HL-60 (cell line): ENCODE measurements around the gene CFAP74.
"Not testable (repeated sequence)": the region's sequence is repeated elsewhere in the genome, so short reads cannot be mapped to it uniquely, and the experiment has no call there.

Source experiments
- DNase-seq, 2 experiments: peaks; one replicate each; pipeline ENCODE4 v3.0.0-alpha.2; 2010 to 2020; ENCODE audit warnings: low read depth in 1 of 2, low spot score in 1 of 2
- H3K27ac ChIP-seq: fragments of 250-450 bp; sonication (Bioruptor Pico); replicated peaks from 2 replicates; pipeline ENCODE4 v1.5.1; 2020; ENCODE audit warnings: mild to moderate bottlenecking, moderate library complexity
- H3K27me3 ChIP-seq: fragments of 250-450 bp; sonication (Bioruptor Pico); 2 replicates; pipeline ENCODE4 v1.5.1; 2021; ENCODE audit warnings: mild to moderate bottlenecking, moderate library complexity; ENCODE audit not compliant: insufficient read depth, poor library complexity, severe bottlenecking
- H3K4me3 ChIP-seq: replicated peaks from 2 replicates; pipeline ENCODE4 v1.5.1; 2011; ENCODE audit warnings: mild to moderate bottlenecking, control low read depth, low read length; ENCODE audit not compliant: insufficient read depth
- GABPA ChIP-seq: IDR thresholded peaks from 2 replicates; pipeline ENCODE4 v1.6.1; 2012; ENCODE audit warnings: low read depth
- POLR2AphosphoS5 ChIP-seq: IDR thresholded peaks from 2 replicates; pipeline ENCODE4 v1.6.1; 2012; ENCODE audit warnings: low read depth
- SPI1 ChIP-seq: IDR thresholded peaks from 2 replicates; pipeline ENCODE4 v1.6.1; 2012; ENCODE audit warnings: low read depth, mild to moderate bottlenecking, borderline replicate concordance
- TF ChIP-seq, protein P1 (sequence below): IDR thresholded peaks from one replicate; pipeline ENCODE4 v1.5.1; 2011; ENCODE audit warnings: low read length, control low read depth, inconsistent platforms; ENCODE audit not compliant: insufficient read depth
- TF ChIP-seq, protein P2 (sequence below): IDR thresholded peaks from 2 replicates; pipeline ENCODE4 v1.6.1; 2012; ENCODE audit warnings: low read depth; ENCODE audit not compliant: insufficient replicate concordance

CFAP74 gene

DNA sequence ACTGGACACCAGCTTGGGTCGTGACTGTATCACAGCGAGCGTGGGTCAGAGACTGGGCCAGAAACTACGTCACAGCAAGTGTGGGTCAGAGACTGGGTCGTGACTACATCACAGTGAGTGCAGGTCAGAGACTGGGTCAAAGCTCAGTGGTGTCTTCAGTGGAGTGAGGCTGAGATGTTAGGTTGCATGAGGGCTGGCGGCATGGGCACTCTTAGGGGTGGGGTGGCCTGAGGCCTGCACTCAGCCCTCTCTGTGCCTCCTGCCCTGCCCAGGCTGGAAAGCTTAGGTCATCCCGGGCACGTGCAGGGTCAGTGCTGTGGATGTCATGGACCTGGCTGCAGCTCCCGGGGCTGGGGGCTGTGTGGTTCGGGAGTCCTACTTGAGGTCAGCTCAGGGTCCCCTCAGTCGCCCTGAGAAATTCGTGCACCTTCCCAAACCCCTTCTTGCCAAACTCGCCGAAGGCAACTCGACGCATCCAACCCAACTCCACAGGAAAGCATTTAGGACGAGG is 19.0 kb downstream of the CFAP74 start:
- Histone ChIP-seq H3K27ac (no peak overlapping the region), H3K4me3 (no peak overlapping the region), H3K27me3 (no peaks in the 10 kb centered on the region)
- TF ChIP-seq, protein P1, sequence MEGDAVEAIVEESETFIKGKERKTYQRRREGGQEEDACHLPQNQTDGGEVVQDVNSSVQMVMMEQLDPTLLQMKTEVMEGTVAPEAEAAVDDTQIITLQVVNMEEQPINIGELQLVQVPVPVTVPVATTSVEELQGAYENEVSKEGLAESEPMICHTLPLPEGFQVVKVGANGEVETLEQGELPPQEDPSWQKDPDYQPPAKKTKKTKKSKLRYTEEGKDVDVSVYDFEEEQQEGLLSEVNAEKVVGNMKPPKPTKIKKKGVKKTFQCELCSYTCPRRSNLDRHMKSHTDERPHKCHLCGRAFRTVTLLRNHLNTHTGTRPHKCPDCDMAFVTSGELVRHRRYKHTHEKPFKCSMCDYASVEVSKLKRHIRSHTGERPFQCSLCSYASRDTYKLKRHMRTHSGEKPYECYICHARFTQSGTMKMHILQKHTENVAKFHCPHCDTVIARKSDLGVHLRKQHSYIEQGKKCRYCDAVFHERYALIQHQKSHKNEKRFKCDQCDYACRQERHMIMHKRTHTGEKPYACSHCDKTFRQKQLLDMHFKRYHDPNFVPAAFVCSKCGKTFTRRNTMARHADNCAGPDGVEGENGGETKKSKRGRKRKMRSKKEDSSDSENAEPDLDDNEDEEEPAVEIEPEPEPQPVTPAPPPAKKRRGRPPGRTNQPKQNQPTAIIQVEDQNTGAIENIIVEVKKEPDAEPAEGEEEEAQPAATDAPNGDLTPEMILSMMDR: no peak
- TF ChIP-seq SPI1 (no peak), POLR2AphosphoS5 (no peak), GABPA (no peak)
- TF ChIP-seq, protein P2, sequence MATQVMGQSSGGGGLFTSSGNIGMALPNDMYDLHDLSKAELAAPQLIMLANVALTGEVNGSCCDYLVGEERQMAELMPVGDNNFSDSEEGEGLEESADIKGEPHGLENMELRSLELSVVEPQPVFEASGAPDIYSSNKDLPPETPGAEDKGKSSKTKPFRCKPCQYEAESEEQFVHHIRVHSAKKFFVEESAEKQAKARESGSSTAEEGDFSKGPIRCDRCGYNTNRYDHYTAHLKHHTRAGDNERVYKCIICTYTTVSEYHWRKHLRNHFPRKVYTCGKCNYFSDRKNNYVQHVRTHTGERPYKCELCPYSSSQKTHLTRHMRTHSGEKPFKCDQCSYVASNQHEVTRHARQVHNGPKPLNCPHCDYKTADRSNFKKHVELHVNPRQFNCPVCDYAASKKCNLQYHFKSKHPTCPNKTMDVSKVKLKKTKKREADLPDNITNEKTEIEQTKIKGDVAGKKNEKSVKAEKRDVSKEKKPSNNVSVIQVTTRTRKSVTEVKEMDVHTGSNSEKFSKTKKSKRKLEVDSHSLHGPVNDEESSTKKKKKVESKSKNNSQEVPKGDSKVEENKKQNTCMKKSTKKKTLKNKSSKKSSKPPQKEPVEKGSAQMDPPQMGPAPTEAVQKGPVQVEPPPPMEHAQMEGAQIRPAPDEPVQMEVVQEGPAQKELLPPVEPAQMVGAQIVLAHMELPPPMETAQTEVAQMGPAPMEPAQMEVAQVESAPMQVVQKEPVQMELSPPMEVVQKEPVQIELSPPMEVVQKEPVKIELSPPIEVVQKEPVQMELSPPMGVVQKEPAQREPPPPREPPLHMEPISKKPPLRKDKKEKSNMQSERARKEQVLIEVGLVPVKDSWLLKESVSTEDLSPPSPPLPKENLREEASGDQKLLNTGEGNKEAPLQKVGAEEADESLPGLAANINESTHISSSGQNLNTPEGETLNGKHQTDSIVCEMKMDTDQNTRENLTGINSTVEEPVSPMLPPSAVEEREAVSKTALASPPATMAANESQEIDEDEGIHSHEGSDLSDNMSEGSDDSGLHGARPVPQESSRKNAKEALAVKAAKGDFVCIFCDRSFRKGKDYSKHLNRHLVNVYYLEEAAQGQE: no peak
- no peak for DNase-seq

DNA sequence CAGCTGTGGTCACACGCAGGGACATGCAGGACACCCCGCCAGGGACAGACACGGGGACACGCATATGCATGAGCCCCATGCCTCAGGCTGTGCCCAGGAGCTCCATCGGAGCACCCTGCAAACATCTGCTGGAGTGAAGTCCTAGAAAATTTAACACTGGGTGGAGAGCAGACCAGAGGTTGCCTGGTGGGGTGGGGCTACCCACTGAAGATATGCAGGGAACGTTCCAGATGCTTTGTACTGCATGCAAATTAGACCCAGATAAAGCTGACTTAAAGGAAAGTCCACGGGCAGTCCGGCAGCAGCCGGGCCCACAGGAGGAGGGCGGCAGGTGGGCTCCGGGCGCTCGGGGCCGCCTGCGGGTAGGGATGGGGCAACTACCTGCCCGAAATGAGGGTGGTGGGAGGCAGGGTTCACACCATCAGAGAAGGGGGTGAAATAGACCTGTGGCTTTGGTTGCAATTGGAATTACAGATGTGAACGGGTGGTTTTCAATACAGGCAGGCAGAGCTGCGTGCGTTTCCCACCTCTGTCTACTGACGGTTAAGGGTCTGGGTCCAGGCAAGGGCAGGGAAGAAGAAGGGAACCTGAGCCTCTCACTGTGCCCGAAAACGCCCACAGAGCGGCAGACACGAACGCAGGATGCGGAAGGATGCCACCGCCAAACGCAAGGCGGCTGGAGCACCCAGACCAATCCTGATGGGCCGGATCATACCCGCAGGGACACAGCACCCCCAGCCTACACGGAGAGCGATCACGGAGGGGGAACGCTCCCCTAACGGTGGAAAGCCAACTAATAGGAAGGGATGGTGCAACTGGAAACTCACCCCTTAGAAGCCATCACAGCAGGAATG is 21.0 kb downstream of the CFAP74 start:
- DNase-seq: no peak
- TF ChIP-seq, protein P2: no peak
- TF ChIP-seq SPI1 (no peak), POLR2AphosphoS5 (no peak), GABPA (no peak)
- TF ChIP-seq, protein P1: no peak
- Histone ChIP-seq H3K27ac (no peak overlapping the region), H3K27me3 (no peaks in the 10 kb centered on the region), H3K4me3 (no peak overlapping the region)

DNA sequence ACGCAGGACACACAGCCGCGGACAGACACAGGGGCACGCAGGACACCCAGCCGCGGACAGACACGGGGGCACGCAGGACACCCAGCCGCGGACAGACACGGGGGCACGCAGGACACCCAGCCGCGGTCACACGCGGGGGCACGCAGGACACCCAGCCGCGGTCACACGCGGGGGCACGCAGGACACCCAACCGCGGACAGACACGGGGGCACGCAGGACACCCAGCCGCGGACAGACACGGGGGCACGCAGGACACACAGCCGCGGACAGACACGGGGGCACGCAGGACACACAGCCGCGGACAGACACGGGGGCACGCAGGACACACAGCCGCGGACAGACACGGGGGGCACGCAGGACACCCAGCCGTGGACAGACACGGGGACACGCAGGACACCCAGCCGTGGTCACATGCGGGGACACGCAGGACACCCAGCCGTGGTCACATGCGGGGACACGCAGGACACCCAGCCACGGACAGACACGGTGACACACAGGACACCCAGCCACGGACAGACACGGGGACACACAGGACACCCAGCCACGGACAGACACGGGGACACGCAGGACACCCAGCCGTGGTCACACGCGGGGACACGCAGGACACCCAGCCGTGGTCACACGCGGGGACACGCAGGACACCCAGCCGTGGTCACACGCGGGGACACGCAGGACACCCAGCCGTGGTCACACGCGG is 21.8 kb downstream of the CFAP74 start:
- not testable (repeated sequence) for DNase-seq, H3K27ac ChIP-seq, H3K4me3 ChIP-seq, H3K27me3 ChIP-seq

DNA sequence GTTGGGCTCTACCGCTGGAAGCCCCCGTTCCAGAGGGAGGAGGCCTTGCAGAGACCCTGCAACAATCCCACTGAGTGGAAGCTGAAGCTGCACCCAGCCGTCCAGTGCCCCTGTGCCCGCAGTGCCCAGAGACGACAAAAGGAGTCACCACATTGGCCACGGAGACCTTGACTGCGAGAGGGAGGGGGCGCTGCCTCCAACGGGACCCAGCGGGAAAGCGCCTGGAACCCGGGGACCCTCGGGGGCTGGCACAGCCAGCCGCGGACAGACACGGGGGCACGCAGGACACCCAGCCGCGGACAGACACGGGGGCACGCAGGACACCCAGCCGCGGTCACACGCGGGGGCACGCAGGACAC is 22.5 kb downstream of the CFAP74 start:
- H3K27ac ChIP-seq: no peak overlapping the region
- no peaks in the 10 kb centered on the region for H3K27me3 ChIP-seq
- no peak for DNase-seq
- H3K4me3 ChIP-seq: no peak overlapping the region
- TF ChIP-seq, protein P1: no peak
- TF ChIP-seq POLR2AphosphoS5 (no peak), SPI1 (no peak), GABPA (no peak)
- TF ChIP-seq, protein P2: no peak
